HL-60 (cell line): ENCODE data around the gene NBEAL1.

Experiments used
- GABPA ChIP-seq: IDR thresholded peaks from 2 replicates; pipeline ENCODE4 v1.6.1; 2012; ENCODE audit warnings: low read depth
- POLR2AphosphoS5 ChIP-seq: IDR thresholded peaks from 2 replicates; pipeline ENCODE4 v1.6.1; 2012; ENCODE audit warnings: low read depth
- SPI1 ChIP-seq: IDR thresholded peaks from 2 replicates; pipeline ENCODE4 v1.6.1; 2012; ENCODE audit warnings: low read depth, mild to moderate bottlenecking, borderline replicate concordance
- TF ChIP-seq, protein P1 (sequence below): IDR thresholded peaks from one replicate; pipeline ENCODE4 v1.5.1; 2011; ENCODE audit warnings: low read length, control low read depth, inconsistent platforms; ENCODE audit not compliant: insufficient read depth
- TF ChIP-seq, protein P2 (sequence below): IDR thresholded peaks from 2 replicates; pipeline ENCODE4 v1.6.1; 2012; ENCODE audit warnings: low read depth; ENCODE audit not compliant: insufficient replicate concordance

DNA sequence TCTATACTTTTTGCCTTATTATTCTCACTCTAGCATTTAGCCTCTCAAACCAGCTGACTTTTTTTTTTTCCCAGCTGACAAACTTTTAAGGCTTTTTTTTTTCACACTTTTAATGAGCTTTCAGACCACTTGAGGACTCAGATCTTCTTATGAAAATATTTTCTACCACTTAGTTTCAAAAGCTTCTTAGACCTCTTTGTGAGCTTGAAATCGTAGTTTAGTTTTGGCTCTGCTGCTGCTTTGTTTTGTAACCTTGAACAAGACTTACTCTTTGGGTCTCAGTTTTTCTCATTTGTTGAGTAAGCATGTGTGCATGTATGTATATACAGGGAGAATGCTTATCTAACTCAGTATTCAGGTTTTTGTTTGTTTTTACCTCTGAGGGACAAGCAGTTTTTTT is 3.5 kb downstream of the NBEAL1 start:
- TF ChIP-seq, protein P1, sequence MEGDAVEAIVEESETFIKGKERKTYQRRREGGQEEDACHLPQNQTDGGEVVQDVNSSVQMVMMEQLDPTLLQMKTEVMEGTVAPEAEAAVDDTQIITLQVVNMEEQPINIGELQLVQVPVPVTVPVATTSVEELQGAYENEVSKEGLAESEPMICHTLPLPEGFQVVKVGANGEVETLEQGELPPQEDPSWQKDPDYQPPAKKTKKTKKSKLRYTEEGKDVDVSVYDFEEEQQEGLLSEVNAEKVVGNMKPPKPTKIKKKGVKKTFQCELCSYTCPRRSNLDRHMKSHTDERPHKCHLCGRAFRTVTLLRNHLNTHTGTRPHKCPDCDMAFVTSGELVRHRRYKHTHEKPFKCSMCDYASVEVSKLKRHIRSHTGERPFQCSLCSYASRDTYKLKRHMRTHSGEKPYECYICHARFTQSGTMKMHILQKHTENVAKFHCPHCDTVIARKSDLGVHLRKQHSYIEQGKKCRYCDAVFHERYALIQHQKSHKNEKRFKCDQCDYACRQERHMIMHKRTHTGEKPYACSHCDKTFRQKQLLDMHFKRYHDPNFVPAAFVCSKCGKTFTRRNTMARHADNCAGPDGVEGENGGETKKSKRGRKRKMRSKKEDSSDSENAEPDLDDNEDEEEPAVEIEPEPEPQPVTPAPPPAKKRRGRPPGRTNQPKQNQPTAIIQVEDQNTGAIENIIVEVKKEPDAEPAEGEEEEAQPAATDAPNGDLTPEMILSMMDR: no peak
- TF ChIP-seq POLR2AphosphoS5 (no peak), SPI1 (no peak), GABPA (no peak)
- TF ChIP-seq, protein P2, sequence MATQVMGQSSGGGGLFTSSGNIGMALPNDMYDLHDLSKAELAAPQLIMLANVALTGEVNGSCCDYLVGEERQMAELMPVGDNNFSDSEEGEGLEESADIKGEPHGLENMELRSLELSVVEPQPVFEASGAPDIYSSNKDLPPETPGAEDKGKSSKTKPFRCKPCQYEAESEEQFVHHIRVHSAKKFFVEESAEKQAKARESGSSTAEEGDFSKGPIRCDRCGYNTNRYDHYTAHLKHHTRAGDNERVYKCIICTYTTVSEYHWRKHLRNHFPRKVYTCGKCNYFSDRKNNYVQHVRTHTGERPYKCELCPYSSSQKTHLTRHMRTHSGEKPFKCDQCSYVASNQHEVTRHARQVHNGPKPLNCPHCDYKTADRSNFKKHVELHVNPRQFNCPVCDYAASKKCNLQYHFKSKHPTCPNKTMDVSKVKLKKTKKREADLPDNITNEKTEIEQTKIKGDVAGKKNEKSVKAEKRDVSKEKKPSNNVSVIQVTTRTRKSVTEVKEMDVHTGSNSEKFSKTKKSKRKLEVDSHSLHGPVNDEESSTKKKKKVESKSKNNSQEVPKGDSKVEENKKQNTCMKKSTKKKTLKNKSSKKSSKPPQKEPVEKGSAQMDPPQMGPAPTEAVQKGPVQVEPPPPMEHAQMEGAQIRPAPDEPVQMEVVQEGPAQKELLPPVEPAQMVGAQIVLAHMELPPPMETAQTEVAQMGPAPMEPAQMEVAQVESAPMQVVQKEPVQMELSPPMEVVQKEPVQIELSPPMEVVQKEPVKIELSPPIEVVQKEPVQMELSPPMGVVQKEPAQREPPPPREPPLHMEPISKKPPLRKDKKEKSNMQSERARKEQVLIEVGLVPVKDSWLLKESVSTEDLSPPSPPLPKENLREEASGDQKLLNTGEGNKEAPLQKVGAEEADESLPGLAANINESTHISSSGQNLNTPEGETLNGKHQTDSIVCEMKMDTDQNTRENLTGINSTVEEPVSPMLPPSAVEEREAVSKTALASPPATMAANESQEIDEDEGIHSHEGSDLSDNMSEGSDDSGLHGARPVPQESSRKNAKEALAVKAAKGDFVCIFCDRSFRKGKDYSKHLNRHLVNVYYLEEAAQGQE: no peak
